Natural killer cell (primary cell): ENCODE results near the gene CNTNAP1. TPM values are rescaled to one million over a fixed set of nuclear protein-coding genes. Genes with fewer than 3 reads are reported as not detected.
"Not testable (repeated sequence)": the region's sequence is repeated elsewhere in the genome, so short reads cannot be mapped to it uniquely, and the experiment has no call there.

Experiments
- ATAC-seq, 3 donors: fragments of 150-1000 bp in 2 of 3; fragments of 200-7000 bp in 1 of 3; cut with Tn5 transposase; 1 replicate in 1 of 3; 2 replicates in 2 of 3; pipeline ENCODE4 v1.10.0; 2021; ENCODE audit warnings: mild to moderate bottlenecking in 2 of 3, moderate library complexity in 2 of 3
- DNase-seq, 2 donors: peaks; one replicate each; pipeline versions ENCODE4 v3.0.0 to v3.0.0-alpha.2; 2013 to 2021; ENCODE audit warnings: mixed read lengths in 1 of 2
- H3K27ac ChIP-seq: one replicate; pipeline ENCODE4 v1.5.1; 2013; ENCODE audit warnings: mild to moderate bottlenecking, low read length
- H3K27me3 ChIP-seq: one replicate; pipeline ENCODE4 v1.6.1; 2013; ENCODE audit warnings: low read length; ENCODE audit not compliant: control insufficient read depth, insufficient read depth
- H3K36me3 ChIP-seq: one replicate; pipeline ENCODE4 v1.6.1; 2013; ENCODE audit warnings: low read length; ENCODE audit not compliant: control insufficient read depth, insufficient read depth
- H3K4me1 ChIP-seq: one replicate; pipeline ENCODE4 v1.6.1; 2013; ENCODE audit warnings: low read length; ENCODE audit not compliant: control insufficient read depth, insufficient read depth
- H3K4me3 ChIP-seq: one replicate; pipeline ENCODE4 v1.5.1; 2013; ENCODE audit warnings: low read length
- H3K9me3 ChIP-seq: one replicate; pipeline ENCODE4 v1.6.1; 2013; ENCODE audit warnings: low read length; ENCODE audit not compliant: control insufficient read depth, insufficient read depth
- H3K27ac Mint-ChIP-seq, 2 donors: one replicate each; pipeline ENCODE4 v1.8.0; 2022; ENCODE audit warnings: mild to moderate bottlenecking in 2 of 2, mixed read lengths in 2 of 2, moderate library complexity in 1 of 2
- H3K27me3 Mint-ChIP-seq, 2 donors: one replicate each; pipeline ENCODE4 v1.8.0; 2022; ENCODE audit warnings: low read depth in 2 of 2, mixed read lengths in 2 of 2
- H3K36me3 Mint-ChIP-seq: one replicate; pipeline ENCODE4 v1.8.0; 2022; ENCODE audit warnings: mixed read lengths
- H3K4me1 Mint-ChIP-seq, 2 donors: one replicate each; pipeline ENCODE4 v1.8.0; 2022; ENCODE audit warnings: mixed read lengths in 2 of 2
- H3K4me3 Mint-ChIP-seq: one replicate; pipeline ENCODE4 v1.8.0; 2022; ENCODE audit warnings: mild to moderate bottlenecking, moderate library complexity, mixed read lengths
- H3K9me3 Mint-ChIP-seq, 2 donors: one replicate each; pipeline ENCODE4 v1.8.0; 2022; ENCODE audit warnings: mixed read lengths in 2 of 2
- WGBS: methylation state at CpG from one replicate; pipeline ENCODE4 v1.1.7; 2013; ENCODE audit warnings: missing lambda C conversion rate; ENCODE audit not compliant: insufficient coverage; 5-methylcytosine and 5-hydroxymethylcytosine counted together
- intact Hi-C: fragments of 100-400 bp; cut with micrococcal nuclease; formaldehyde crosslinking; loops from one replicate; pipeline ENCODE4 v1.14.2; 2022
- total RNA-seq, 4 donors: library from RNA; stranded (reverse); fragments of 120-200 nt in 1 of 4; gene quantifications; one replicate each; pipeline versions ENCODE4 v1.2.3 to v1.2.4, GENCODE V29; 2013 to 2022
- TF ChIP-seq, protein P1 (sequence below): fragments of 200-600 bp; IDR thresholded peaks from one replicate; pipeline ENCODE4 v1.8.0; 2022; ENCODE audit warnings: antibody characterized with exemption

CNTNAP1 gene
- total RNA-seq, 3 donors from 2014 or later (not counting 1 experiment from before 2014, with no cell fraction given) = 0.33 to 0.85 (median 0.39) TPM

DNA sequence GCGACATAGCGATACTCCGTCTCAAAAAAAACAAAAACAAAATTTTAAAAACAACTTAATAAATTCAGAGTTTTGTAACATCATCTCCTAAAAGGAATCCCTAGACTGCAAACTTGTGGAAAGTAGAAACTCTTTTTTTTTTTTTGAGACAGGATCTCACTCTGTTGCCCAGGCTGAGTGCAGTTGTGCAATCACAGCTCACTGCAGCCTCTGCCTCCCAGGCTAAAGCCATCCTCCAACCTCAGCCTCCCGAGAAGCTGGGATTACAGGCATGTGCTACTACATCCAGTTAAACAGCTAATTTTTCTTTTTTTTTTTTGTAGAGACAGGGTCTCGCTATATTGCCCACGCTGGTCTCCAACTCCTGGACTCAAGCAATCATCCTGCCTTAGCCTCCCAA lies 42.8 kb downstream of the CNTNAP1 start:
- ATAC-seq = no peak
- H3K27me3 ChIP-seq = no peaks in the 10 kb centered on the region
- no peak overlapping the region for H3K27ac Mint-ChIP-seq
- intact Hi-C loops = no loop called here
- no peaks in the 10 kb centered on the region for H3K4me1 ChIP-seq
- no peaks in the 10 kb centered on the region for H3K4me1 Mint-ChIP-seq
- H3K27me3 Mint-ChIP-seq = no peaks in the 10 kb centered on the region
- H3K4me3 Mint-ChIP-seq = no peak overlapping the region
- no peaks in the 10 kb centered on the region for H3K9me3 ChIP-seq
- TF ChIP-seq, protein P1, sequence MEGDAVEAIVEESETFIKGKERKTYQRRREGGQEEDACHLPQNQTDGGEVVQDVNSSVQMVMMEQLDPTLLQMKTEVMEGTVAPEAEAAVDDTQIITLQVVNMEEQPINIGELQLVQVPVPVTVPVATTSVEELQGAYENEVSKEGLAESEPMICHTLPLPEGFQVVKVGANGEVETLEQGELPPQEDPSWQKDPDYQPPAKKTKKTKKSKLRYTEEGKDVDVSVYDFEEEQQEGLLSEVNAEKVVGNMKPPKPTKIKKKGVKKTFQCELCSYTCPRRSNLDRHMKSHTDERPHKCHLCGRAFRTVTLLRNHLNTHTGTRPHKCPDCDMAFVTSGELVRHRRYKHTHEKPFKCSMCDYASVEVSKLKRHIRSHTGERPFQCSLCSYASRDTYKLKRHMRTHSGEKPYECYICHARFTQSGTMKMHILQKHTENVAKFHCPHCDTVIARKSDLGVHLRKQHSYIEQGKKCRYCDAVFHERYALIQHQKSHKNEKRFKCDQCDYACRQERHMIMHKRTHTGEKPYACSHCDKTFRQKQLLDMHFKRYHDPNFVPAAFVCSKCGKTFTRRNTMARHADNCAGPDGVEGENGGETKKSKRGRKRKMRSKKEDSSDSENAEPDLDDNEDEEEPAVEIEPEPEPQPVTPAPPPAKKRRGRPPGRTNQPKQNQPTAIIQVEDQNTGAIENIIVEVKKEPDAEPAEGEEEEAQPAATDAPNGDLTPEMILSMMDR = no peak
- H3K36me3 Mint-ChIP-seq = no peaks in the 10 kb centered on the region
- H3K4me3 ChIP-seq = no peak overlapping the region
- no peak overlapping the region for H3K27ac ChIP-seq
- no peaks in the 10 kb centered on the region for H3K9me3 Mint-ChIP-seq
- WGBS = 96% methylated on average over 6 of the region's 6 CpGs
- DNase-seq = no peak
- H3K36me3 ChIP-seq = peaks cover 67% of the 10 kb centered on the region

DNA sequence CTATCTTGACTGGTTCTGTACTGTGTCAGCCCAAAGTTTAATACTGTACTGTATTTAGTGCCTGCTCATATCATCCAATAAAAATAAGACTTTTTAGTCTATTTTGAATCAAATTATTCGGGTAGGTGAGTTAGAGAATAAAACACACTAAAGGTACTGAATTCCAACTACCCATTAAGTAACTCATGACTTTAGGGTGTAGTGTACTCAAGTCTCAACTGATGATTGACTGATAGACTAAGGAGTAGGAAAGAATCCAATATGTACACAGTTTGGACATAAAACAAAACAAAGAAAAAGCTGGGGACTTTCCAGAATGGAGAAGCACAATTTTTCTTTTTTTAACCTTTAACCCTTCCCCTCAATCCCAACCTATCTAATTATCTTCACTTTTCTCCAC lies 58.4 kb downstream of the CNTNAP1 start:
- H3K27ac ChIP-seq = no peak overlapping the region
- Mint-ChIP-seq H3K9me3 (no peaks in the 10 kb centered on the region), H3K4me3 (no peak overlapping the region), H3K27ac (no peak overlapping the region), H3K36me3 (no peaks in the 10 kb centered on the region), H3K27me3 (no peaks in the 10 kb centered on the region), H3K4me1 (peaks cover 14 to 16% of the 10 kb centered on the region in 2 donors)
- no CpG with 5 or more reads among the region's 1 CpG for WGBS
- H3K36me3 ChIP-seq = no peaks in the 10 kb centered on the region
- no peak for ATAC-seq
- TF ChIP-seq, protein P1 = no peak
- no peak overlapping the region for H3K4me3 ChIP-seq
- H3K9me3 ChIP-seq = no peaks in the 10 kb centered on the region
- peaks cover 25% of the 10 kb centered on the region for H3K4me1 ChIP-seq
- intact Hi-C loops = no loop called here
- no peaks in the 10 kb centered on the region for H3K27me3 ChIP-seq
- no peak for DNase-seq

DNA sequence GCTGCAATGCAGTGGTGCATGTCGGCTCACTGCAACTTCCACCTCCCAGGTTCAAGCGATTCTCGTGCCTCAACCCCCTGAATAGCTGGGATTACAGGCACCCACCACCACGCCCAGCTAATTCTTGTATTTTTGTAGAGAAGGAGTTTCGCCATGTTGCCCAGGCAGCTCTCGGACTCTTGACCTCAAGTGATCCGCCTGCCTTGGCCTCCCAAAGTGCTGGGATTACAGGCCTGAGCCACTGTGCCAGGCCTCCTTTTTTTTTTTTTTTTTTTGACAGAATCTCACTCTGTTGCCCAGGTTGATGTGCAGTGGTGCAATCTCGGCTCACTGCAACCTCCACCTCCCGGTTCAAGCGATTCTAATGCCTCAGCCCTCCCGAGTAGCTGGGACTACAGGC lies 60.6 kb downstream of the CNTNAP1 start:
- Mint-ChIP-seq H3K4me1 (peaks cover 14 to 16% of the 10 kb centered on the region in 2 donors), H3K4me3 (peak overlapping the region; percentile 49)
- H3K4me1 ChIP-seq = peaks cover 25% of the 10 kb centered on the region
- H3K27me3 ChIP-seq, H3K9me3 Mint-ChIP-seq, intact Hi-C loops, ATAC-seq, DNase-seq, H3K36me3 Mint-ChIP-seq, H3K4me3 ChIP-seq, H3K9me3 ChIP-seq, H3K27me3 Mint-ChIP-seq, H3K27ac Mint-ChIP-seq, H3K36me3 ChIP-seq, H3K27ac ChIP-seq: not testable (repeated sequence)
- 92% methylated on average over 11 of the region's 11 CpGs for WGBS

- peaks cover 25% of the 10 kb centered on the region for H3K4me1 ChIP-seq
- H3K4me3 ChIP-seq = peak overlapping the region; percentile 53
- H3K36me3 Mint-ChIP-seq = no peaks in the 10 kb centered on the region
- TF ChIP-seq, protein P1 = no peak
- H3K9me3 ChIP-seq = no peaks in the 10 kb centered on the region
- WGBS = 68% methylated on average over 9 of the region's 10 CpGs
- H3K4me3 Mint-ChIP-seq = peak overlapping the region; percentile 90
- no peak overlapping the region for H3K27ac ChIP-seq
- no peak for DNase-seq
- peak overlapping the region; percentile 71 to 87 for H3K27ac Mint-ChIP-seq
- peaks cover 1 to 3% of the 10 kb centered on the region in 2 donors for H3K27me3 Mint-ChIP-seq
- no peaks in the 10 kb centered on the region for H3K9me3 Mint-ChIP-seq
- no peaks in the 10 kb centered on the region for H3K36me3 ChIP-seq
- peaks cover 3% of the 10 kb centered on the region for H3K27me3 ChIP-seq
- intact Hi-C loops = no loop called here
- ATAC-seq = no peak
- peaks cover 14 to 16% of the 10 kb centered on the region in 2 donors for H3K4me1 Mint-ChIP-seq
Measured at GRCh38 chr17:42743595-42744282, 61.4 kb downstream of the CNTNAP1 start.
